ENCODE measurements around the gene RREB1. TPM values are rescaled to one million over a fixed set of nuclear protein-coding genes. Genes with fewer than 3 reads are reported as not detected.

Gene RREB1
- polyA plus RNA-seq, 2 of the 4 experiments (the other 2 are of a cell fraction) = 2.2 to 5.0 TPM

DNA sequence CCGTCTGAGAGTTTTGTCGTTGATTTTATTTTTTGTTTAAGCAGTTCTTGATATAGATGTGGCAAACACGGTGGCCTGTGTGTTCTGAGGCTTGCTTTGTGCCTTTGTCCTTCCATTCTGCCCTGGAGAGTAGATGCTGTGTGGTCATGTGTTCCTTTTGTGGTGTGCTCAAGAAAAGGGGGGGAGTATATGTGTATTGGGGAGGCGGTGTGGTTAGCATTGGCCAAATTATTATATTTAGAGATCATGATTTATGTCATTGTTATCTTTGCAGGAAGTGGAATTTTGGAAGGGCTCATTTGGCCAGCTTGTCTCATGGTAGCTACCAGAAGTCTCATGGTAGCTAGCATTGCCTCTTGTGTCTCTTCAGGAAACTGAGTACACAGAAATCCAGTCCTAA, 16.4 kb downstream of the RREB1 start:
- no peak for FAIRE-seq
- H3K4me3 ChIP-seq = no peak overlapping the region
- no peak for ATAC-seq
- H3K27ac ChIP-seq = no peak overlapping the region
- H3K4me1 ChIP-seq = peaks cover 14% of the 10 kb centered on the region; the same call in 2 of the 3 replicates
- no peak for DNase-seq (ENCODE audit: low read depth in 1 of 2, low spot score in 1 of 2)
- H3K4me2 ChIP-seq = no peak overlapping the region
- 92% methylated on average over 4 of the region's 4 CpGs for WGBS (ENCODE audit: missing lambda C conversion rate)
- CTCF ChIA-PET = interaction anchor here (0.7 kb wide), 1 partner anchor 114 kb away, joined by 4 read pairs; no protein-coding TSS in a partner anchor
- H3K9me3 ChIP-seq = no peaks in the 10 kb centered on the region
- no peak for TF ChIP-seq ZSCAN20 (CRISPR knock-in tag; IDR thresholded peaks at IDR 0.05)
- TF ChIP-seq, protein P1, sequence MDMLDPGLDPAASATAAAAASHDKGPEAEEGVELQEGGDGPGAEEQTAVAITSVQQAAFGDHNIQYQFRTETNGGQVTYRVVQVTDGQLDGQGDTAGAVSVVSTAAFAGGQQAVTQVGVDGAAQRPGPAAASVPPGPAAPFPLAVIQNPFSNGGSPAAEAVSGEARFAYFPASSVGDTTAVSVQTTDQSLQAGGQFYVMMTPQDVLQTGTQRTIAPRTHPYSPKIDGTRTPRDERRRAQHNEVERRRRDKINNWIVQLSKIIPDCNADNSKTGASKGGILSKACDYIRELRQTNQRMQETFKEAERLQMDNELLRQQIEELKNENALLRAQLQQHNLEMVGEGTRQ (IDR thresholded peaks at IDR 0.05) = no peak
- TF ChIP-seq POLR2AphosphoS2 (conservative IDR thresholded peaks at IDR 0.05; ENCODE audit: low read length) = no peak
- TF ChIP-seq MYC (IDR thresholded peaks at IDR 0.05; ENCODE audit: borderline replicate concordance, low read length) = no peak
- TF ChIP-seq ESRRA (IDR thresholded peaks at IDR 0.05; ENCODE audit: borderline replicate concordance, low read length) = no peak
- no peak for TF ChIP-seq RFX5 (IDR thresholded peaks at IDR 0.05)
- no peak for TF ChIP-seq NFE2L2 (conservative IDR thresholded peaks at IDR 0.05; ENCODE audit: low read length)
- no peak for TF ChIP-seq RCOR1 (IDR thresholded peaks at IDR 0.05; ENCODE audit: low read depth, low read length)
- no peak for TF ChIP-seq TFCP2L1 (CRISPR knock-in tag; IDR thresholded peaks at IDR 0.05)
- no peak for TF ChIP-seq JUNB (IDR thresholded peaks at IDR 0.05)
- no peak for TF ChIP-seq CBX8 (IDR thresholded peaks at IDR 0.05)
- TF ChIP-seq, protein P2, sequence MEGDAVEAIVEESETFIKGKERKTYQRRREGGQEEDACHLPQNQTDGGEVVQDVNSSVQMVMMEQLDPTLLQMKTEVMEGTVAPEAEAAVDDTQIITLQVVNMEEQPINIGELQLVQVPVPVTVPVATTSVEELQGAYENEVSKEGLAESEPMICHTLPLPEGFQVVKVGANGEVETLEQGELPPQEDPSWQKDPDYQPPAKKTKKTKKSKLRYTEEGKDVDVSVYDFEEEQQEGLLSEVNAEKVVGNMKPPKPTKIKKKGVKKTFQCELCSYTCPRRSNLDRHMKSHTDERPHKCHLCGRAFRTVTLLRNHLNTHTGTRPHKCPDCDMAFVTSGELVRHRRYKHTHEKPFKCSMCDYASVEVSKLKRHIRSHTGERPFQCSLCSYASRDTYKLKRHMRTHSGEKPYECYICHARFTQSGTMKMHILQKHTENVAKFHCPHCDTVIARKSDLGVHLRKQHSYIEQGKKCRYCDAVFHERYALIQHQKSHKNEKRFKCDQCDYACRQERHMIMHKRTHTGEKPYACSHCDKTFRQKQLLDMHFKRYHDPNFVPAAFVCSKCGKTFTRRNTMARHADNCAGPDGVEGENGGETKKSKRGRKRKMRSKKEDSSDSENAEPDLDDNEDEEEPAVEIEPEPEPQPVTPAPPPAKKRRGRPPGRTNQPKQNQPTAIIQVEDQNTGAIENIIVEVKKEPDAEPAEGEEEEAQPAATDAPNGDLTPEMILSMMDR (IDR thresholded peaks at IDR 0.05) = no peak
- TF ChIP-seq KDM5A (IDR thresholded peaks at IDR 0.05) = no peak
- no peak for TF ChIP-seq ZFP36 (IDR thresholded peaks at IDR 0.05; ENCODE audit: borderline replicate concordance, partially characterized antibody)
- no peak for TF ChIP-seq CEBPB (IDR thresholded peaks at IDR 0.05)
- POLR2A ChIA-PET = no interaction called here

DNA sequence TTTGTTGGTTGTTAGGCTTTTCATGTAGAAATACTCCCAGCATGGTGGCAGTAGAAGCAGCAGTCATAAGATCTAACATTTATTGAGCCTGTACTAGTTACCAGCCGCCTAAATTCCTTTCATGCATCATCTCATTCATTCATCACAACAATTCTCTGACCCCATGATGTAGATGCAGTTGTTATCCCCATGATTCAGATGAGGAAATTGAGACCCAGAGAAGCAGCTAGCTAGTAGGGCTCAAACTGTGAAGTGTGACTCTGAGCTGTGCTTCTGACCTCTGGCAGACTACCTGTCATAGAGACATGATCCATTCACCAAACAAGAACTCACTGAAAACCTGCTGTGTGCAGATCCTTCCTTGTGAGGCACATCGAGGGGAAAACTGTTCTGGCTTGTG, 16.9 kb downstream of the RREB1 start:
- ChIA-PET CTCF (no interaction called here), POLR2A (no interaction called here)
- H3K4me2 ChIP-seq = no peak overlapping the region
- no peak for ATAC-seq
- no peaks in the 10 kb centered on the region for H3K9me3 ChIP-seq
- H3K4me1 ChIP-seq = peaks cover 14% of the 10 kb centered on the region
- no peak overlapping the region for H3K4me3 ChIP-seq
- 67% methylated on average over 2 of the region's 2 CpGs for WGBS (ENCODE audit: missing lambda C conversion rate)
- no peak for FAIRE-seq
- no peak for TF ChIP-seq HOXA7 (CRISPR knock-in tag; IDR thresholded peaks at IDR 0.05)
- H3K27ac ChIP-seq = no peak overlapping the region
- no peak for DNase-seq (ENCODE audit: low read depth in 1 of 2, low spot score in 1 of 2)

DNA sequence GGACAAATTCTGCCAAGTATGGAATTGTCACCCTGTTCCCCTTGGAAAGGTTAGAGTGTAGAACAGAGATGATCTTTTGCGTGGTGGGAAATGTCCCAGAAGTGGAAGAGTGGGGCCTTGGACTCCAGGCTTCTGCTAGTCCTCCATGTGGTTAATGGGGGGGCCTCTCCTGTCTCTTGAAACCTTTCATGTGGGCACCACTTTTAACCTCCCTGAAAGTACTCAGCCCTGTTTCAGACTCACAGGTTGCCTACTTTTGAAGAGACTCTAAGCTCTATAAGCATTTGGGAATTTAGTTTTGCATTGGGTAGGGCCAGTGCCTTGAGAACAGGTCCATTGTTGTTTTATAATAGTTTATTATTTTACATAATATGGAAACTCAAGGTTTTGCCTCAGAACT, 17.5 kb downstream of the RREB1 start:
- FAIRE-seq = no peak
- no peak overlapping the region for H3K27ac ChIP-seq
- TF ChIP-seq ZSCAN20 (CRISPR knock-in tag; IDR thresholded peaks at IDR 0.05) = no peak
- no peak for TF ChIP-seq RNF2 (IDR thresholded peaks at IDR 0.05; ENCODE audit: borderline replicate concordance, low read depth)
- no peak for TF ChIP-seq HDAC2 (IDR thresholded peaks at IDR 0.05)
- no peak for TF ChIP-seq JUN (IDR thresholded peaks at IDR 0.05)
- no peak for TF ChIP-seq KDM1A (IDR thresholded peaks at IDR 0.05; ENCODE audit: low read depth)
- no peak for TF ChIP-seq CHD2 (IDR thresholded peaks at IDR 0.05; ENCODE audit: low read length, partially characterized antibody)
- TF ChIP-seq EP300 (IDR thresholded peaks at IDR 0.05) = no peak
- TF ChIP-seq, protein P3, sequence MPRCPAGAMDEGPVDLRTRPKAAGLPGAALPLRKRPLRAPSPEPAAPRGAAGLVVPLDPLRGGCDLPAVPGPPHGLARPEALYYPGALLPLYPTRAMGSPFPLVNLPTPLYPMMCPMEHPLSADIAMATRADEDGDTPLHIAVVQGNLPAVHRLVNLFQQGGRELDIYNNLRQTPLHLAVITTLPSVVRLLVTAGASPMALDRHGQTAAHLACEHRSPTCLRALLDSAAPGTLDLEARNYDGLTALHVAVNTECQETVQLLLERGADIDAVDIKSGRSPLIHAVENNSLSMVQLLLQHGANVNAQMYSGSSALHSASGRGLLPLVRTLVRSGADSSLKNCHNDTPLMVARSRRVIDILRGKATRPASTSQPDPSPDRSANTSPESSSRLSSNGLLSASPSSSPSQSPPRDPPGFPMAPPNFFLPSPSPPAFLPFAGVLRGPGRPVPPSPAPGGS (IDR thresholded peaks at IDR 0.05) = no peak
- TF ChIP-seq, protein P2 (IDR thresholded peaks at IDR 0.05) = no peak
- no peak for TF ChIP-seq POLR2AphosphoS2 (conservative IDR thresholded peaks at IDR 0.05; ENCODE audit: low read length)
- no peak for ATAC-seq
- 100% methylated on average over 1 of the region's 1 CpG for WGBS (ENCODE audit: missing lambda C conversion rate)
- POLR2A ChIA-PET = no interaction called here
- no peak overlapping the region for H3K4me2 ChIP-seq
- CTCF ChIA-PET = no interaction called here
- DNase-seq (ENCODE audit: low read depth in 1 of 2, low spot score in 1 of 2) = no peak
- no peaks in the 10 kb centered on the region for H3K9me3 ChIP-seq
- H3K4me1 ChIP-seq = peaks cover 19% of the 10 kb centered on the region
- H3K4me3 ChIP-seq = no peak overlapping the region
